CD14-positive monocyte (primary cell): ENCODE results near the gene EBI3. TPM values are rescaled to one million over a fixed set of nuclear protein-coding genes. Genes with fewer than 3 reads are reported as not detected.
A peak's percentile ranks its signal among the peaks of the same experiment; 100 is the strongest.

Experiments used
- DNase-seq, 3 donors: peaks; one replicate each; pipeline ENCODE4 v3.0.0-alpha.2; 2011 to 2022
- H2AFZ ChIP-seq: 2 replicates; pipeline ENCODE4 v1.6.0; 2012; ENCODE audit warnings: mild to moderate bottlenecking, low read depth, low read length, inconsistent platforms; ENCODE audit not compliant: insufficient read depth, poor library complexity, severe bottlenecking
- H3K27ac ChIP-seq, 2 donors: 1 replicate in 1 of 2; 2 replicates in 1 of 2; pipeline ENCODE4 v1.5.1; 2012 to 2013; ENCODE audit warnings: low read length in 2 of 2, control low read depth in 1 of 2, inconsistent platforms in 1 of 2, low read depth in 1 of 2, mild to moderate bottlenecking in 1 of 2
- H3K27me3 ChIP-seq, 2 donors: one replicate each; pipeline versions ENCODE4 v1.6.0 to v1.6.1; 2011 to 2013; ENCODE audit warnings: low read length in 2 of 2; ENCODE audit not compliant: control insufficient read depth in 2 of 2, insufficient read depth in 2 of 2
- H3K36me3 ChIP-seq, 2 donors: replicated peaks in 1 of 2; 1 replicate in 1 of 2; 2 replicates in 1 of 2; pipeline versions ENCODE4 v1.5.1 to v1.6.1; 2012 to 2013; ENCODE audit warnings: low read length in 2 of 2, control low read depth in 1 of 2, inconsistent platforms in 1 of 2, mild to moderate bottlenecking in 1 of 2; ENCODE audit not compliant: insufficient read depth in 2 of 2, control insufficient read depth in 1 of 2
- H3K4me1 ChIP-seq, 2 donors: 1 replicate in 1 of 2; 2 replicates in 1 of 2; pipeline versions ENCODE4 v1.5.1 to v1.6.1; 2012 to 2013; ENCODE audit warnings: low read length in 2 of 2, control low read depth in 1 of 2, inconsistent platforms in 1 of 2, mild to moderate bottlenecking in 1 of 2, moderate library complexity in 1 of 2; ENCODE audit not compliant: insufficient read depth in 2 of 2, control insufficient read depth in 1 of 2
- H3K4me2 ChIP-seq: replicated peaks from 2 replicates; pipeline ENCODE3; 2012; ENCODE audit warnings: low read length, moderate library complexity, mild to moderate bottlenecking; ENCODE audit not compliant: poor library complexity, severe bottlenecking; ENCODE audit errors: extremely low read depth
- H3K4me3 ChIP-seq, 3 experiments: fragments of 200-600 bp in 1 of 3; sonication (generic) in 1 of 3; replicated peaks in 1 of 3; 1 replicate in 2 of 3; 2 replicates in 1 of 3; pipeline ENCODE4 v1.5.1; 2011 to 2013; ENCODE audit warnings: low read length in 3 of 3, mild to moderate bottlenecking in 3 of 3, control low read depth in 2 of 3, low read depth in 2 of 3, inconsistent platforms in 1 of 3, moderate library complexity in 1 of 3
- H3K79me2 ChIP-seq: 2 replicates; pipeline ENCODE4 v1.6.0; 2012; ENCODE audit warnings: mild to moderate bottlenecking, control low read depth, inconsistent platforms, low read length, moderate library complexity; ENCODE audit not compliant: insufficient read depth
- H3K9ac ChIP-seq: 2 replicates; pipeline ENCODE4 v1.6.0; 2017; ENCODE audit warnings: low read length, mild to moderate bottlenecking; ENCODE audit not compliant: insufficient read depth, poor library complexity, severe bottlenecking
- H3K9me3 ChIP-seq, 2 donors: replicated peaks in 1 of 2; 1 replicate in 1 of 2; 2 replicates in 1 of 2; pipeline versions ENCODE4 v1.5.1 to v1.6.1; 2012 to 2013; ENCODE audit warnings: low read length in 2 of 2, control low read depth in 1 of 2; ENCODE audit not compliant: control insufficient read depth in 1 of 2, insufficient read depth in 1 of 2
- H4K20me1 ChIP-seq: 2 replicates; pipeline ENCODE4 v1.6.0; 2012; ENCODE audit warnings: mild to moderate bottlenecking, low read length, control low read depth, moderate library complexity; ENCODE audit not compliant: insufficient read depth
- H3K27ac Mint-ChIP-seq, 7 donors: one replicate each; pipeline ENCODE4 v1.8.0; 2020; ENCODE audit warnings: mild to moderate bottlenecking in 7 of 7, mixed read lengths in 7 of 7, moderate library complexity in 6 of 7, inconsistent platforms in 2 of 7
- H3K27me3 Mint-ChIP-seq, 3 donors: one replicate each; pipeline ENCODE4 v1.8.0; 2021 to 2022; ENCODE audit warnings: low read depth in 3 of 3, mild to moderate bottlenecking in 3 of 3, mixed read lengths in 3 of 3, moderate library complexity in 3 of 3, inconsistent platforms in 1 of 3
- H3K36me3 Mint-ChIP-seq, 2 donors: one replicate each; pipeline ENCODE4 v1.8.0; 2020; ENCODE audit warnings: mixed read lengths in 2 of 2, inconsistent platforms in 1 of 2, mild to moderate bottlenecking in 1 of 2
- H3K4me1 Mint-ChIP-seq: one replicate; pipeline ENCODE4 v1.8.0; 2020; ENCODE audit warnings: mild to moderate bottlenecking, mixed read lengths
- H3K4me3 Mint-ChIP-seq, 2 donors: one replicate each; pipeline ENCODE4 v1.8.0; 2020; ENCODE audit warnings: mild to moderate bottlenecking in 2 of 2, mixed read lengths in 2 of 2, moderate library complexity in 1 of 2
- H3K9me3 Mint-ChIP-seq, 7 donors: one replicate each; pipeline ENCODE4 v1.8.0; 2020 to 2022; ENCODE audit warnings: mixed read lengths in 7 of 7, mild to moderate bottlenecking in 6 of 7, moderate library complexity in 6 of 7, inconsistent platforms in 2 of 7
- CTCF ChIP-seq: fragments of 200-600 bp; IDR thresholded peaks from one replicate; pipeline ENCODE4 v1.8.0; 2022; ENCODE audit warnings: antibody characterized with exemption, mild to moderate bottlenecking
- WGBS: methylation state at CpG from one replicate; pipeline ENCODE4 v1.1.5; 2013; ENCODE audit warnings: missing lambda C conversion rate; ENCODE audit not compliant: insufficient coverage; 5-methylcytosine and 5-hydroxymethylcytosine counted together
- intact Hi-C, 2 donors: fragments of 100-400 bp; cut with micrococcal nuclease; formaldehyde crosslinking; loops; one replicate each; pipeline versions ENCODE4 v1.15.0 to v1.15.1; 2023
- polyA plus RNA-seq, 3 donors: library from polyadenylated mRNA; depleted of rRNA in 1 of 3; unstranded in 2 of 3; stranded (reverse) in 1 of 3; fragments of 300-500 nt in 2 of 3; fragments of >200 nt in 1 of 3; fragmentation: Illumina TruSeq in 2 of 3; gene quantifications; 1 replicate in 2 of 3; 2 replicates in 1 of 3; pipeline ENCODE4 v1.2.3, GENCODE V29; 2012 to 2021

The EBI3 gene
- polyA plus RNA-seq, 3 donors, result 0.14 to 0.40 TPM; not detected in 1

- no peak for DNase-seq
These were observed 27.5 kb upstream of the EBI3 start for GRCh38 chr19:4201798-4202197.

GRCh38 chr19:4206818-4207484, 22.4 kb upstream of the EBI3 start:
- Mint-ChIP-seq H3K4me1 (peaks cover 2% of the 10 kb centered on the region), H3K27me3 (peaks cover 3 to 6% (median 4%) of the 10 kb centered on the region in 3 donors), H3K27ac (no peak overlapping the region), H3K9me3 (peaks cover 0 to 2% (median 0%) of the 10 kb centered on the region in 7 donors), H3K4me3 (no peak overlapping the region), H3K36me3 (no peaks in the 10 kb centered on the region)
- Histone ChIP-seq H3K9me3 (no peaks in the 10 kb centered on the region), H4K20me1 (no peaks in the 10 kb centered on the region), H3K79me2 (no peaks in the 10 kb centered on the region), H3K4me1 (no peaks in the 10 kb centered on the region), H3K4me2 (no peak overlapping the region), H3K36me3 (no peaks in the 10 kb centered on the region), H2AFZ (no peak overlapping the region), H3K4me3 (no peak overlapping the region), H3K9ac (no peak overlapping the region), H3K27ac (no peak overlapping the region), H3K27me3 (no peaks in the 10 kb centered on the region)
- WGBS, result 70% methylated on average over 5 of the region's 10 CpGs
- intact Hi-C loops, result no loop called here
- no peak for TF ChIP-seq CTCF
- no peak for DNase-seq

More at GRCh38 chr19:4201798-4202197, 27.5 kb upstream of the EBI3 start:
- intact Hi-C loops, result no loop called here
- peaks cover 0 to 11% of the 10 kb centered on the region in 2 donors for H3K9me3 ChIP-seq
- Mint-ChIP-seq H3K27ac (peak overlapping the region in 1 of 7 donors; percentile 24), H3K4me1 (peaks cover 2% of the 10 kb centered on the region), H3K27me3 (peaks cover 18 to 33% (median 27%) of the 10 kb centered on the region in 3 donors), H3K36me3 (peaks cover 7 to 8% of the 10 kb centered on the region in 2 donors), H3K9me3 (peaks cover 8 to 14% (median 13%) of the 10 kb centered on the region in 7 donors), H3K4me3 (no peak overlapping the region)
- H3K4me1 ChIP-seq, result no peaks in the 10 kb centered on the region
- H3K4me3 ChIP-seq, result no peak overlapping the region
- H3K27me3 ChIP-seq, result peaks cover 5 to 24% of the 10 kb centered on the region in 2 donors
- H4K20me1 ChIP-seq, result no peaks in the 10 kb centered on the region
- 77% methylated on average over 3 of the region's 4 CpGs for WGBS
- H2AFZ ChIP-seq, result no peak overlapping the region
- no peak overlapping the region for H3K9ac ChIP-seq
- no peak for TF ChIP-seq CTCF
- no peaks in the 10 kb centered on the region for H3K36me3 ChIP-seq
- no peaks in the 10 kb centered on the region for H3K79me2 ChIP-seq
- no peak overlapping the region for H3K4me2 ChIP-seq
- H3K27ac ChIP-seq, result no peak overlapping the region
